ENCODE results near the gene CELF3. TPM values are rescaled to one million over a fixed set of nuclear protein-coding genes. Genes with fewer than 3 reads are reported as not detected.

The CELF3 gene
- total RNA-seq, 2 experiments from 2014 or later, result not detected

- no peaks in the 10 kb centered on the region for H3K36me3 Mint-ChIP-seq (ENCODE audit: low read depth)
- intact Hi-C loops (cut with micrococcal nuclease), result no loop called here
- DNase-seq (no peak), ATAC-seq (no peak)
- peaks cover 5% of the 10 kb centered on the region for H3K4me1 Mint-ChIP-seq (ENCODE audit: low read depth)
- ChIA-PET POLR2A (no interaction called here), CTCF (interaction anchor here (0.6 to 3.3 kb wide), 3 partner anchors 19 to 121 kb away, joined by 3 to 12 read pairs (median 3); no protein-coding TSS in a partner anchor)
- TF ChIP-seq, protein P1, sequence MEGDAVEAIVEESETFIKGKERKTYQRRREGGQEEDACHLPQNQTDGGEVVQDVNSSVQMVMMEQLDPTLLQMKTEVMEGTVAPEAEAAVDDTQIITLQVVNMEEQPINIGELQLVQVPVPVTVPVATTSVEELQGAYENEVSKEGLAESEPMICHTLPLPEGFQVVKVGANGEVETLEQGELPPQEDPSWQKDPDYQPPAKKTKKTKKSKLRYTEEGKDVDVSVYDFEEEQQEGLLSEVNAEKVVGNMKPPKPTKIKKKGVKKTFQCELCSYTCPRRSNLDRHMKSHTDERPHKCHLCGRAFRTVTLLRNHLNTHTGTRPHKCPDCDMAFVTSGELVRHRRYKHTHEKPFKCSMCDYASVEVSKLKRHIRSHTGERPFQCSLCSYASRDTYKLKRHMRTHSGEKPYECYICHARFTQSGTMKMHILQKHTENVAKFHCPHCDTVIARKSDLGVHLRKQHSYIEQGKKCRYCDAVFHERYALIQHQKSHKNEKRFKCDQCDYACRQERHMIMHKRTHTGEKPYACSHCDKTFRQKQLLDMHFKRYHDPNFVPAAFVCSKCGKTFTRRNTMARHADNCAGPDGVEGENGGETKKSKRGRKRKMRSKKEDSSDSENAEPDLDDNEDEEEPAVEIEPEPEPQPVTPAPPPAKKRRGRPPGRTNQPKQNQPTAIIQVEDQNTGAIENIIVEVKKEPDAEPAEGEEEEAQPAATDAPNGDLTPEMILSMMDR (IDR thresholded peaks at IDR 0.05), result no peak
- peaks cover 44% of the 10 kb centered on the region for H3K27me3 Mint-ChIP-seq
- no peak overlapping the region for H3K27ac Mint-ChIP-seq
- H3K9me3 Mint-ChIP-seq, result no peaks in the 10 kb centered on the region
- no peak overlapping the region for H3K4me3 Mint-ChIP-seq
Measured at GRCh38 chr1:151714820-151715725, 1.5 kb downstream of the CELF3 start.

DNA sequence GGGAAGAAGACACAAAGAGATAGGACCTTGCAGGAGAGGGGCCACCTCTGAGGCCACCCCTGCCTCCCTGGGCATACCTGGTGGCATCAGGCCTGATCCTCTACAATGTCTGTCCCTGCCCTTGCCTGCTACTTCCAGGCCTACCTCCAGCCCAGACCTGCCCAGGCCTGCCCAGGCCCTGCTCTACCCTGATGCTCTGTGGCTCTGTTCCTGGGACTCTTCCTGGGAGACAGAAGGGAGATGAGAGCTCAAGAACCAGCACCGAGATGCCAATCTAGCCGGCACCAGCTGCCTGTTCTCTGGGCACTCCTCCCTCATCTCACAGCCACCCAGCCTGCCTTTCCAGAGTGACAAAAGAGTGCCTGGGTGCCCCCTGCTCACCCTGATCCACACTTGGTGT lies 2.7 kb downstream of the CELF3 start:
- TF ChIP-seq, protein P1 (IDR thresholded peaks at IDR 0.05), result no peak
- no peak overlapping the region for H3K27ac Mint-ChIP-seq
- intact Hi-C loops (cut with micrococcal nuclease), result no loop called here
- H3K4me1 Mint-ChIP-seq (ENCODE audit: low read depth), result peaks cover 5% of the 10 kb centered on the region
- peaks cover 36% of the 10 kb centered on the region for H3K27me3 Mint-ChIP-seq
- no peak for ATAC-seq
- H3K9me3 Mint-ChIP-seq, result no peaks in the 10 kb centered on the region
- DNase-seq, result no peak
- ChIA-PET POLR2A (no interaction called here), CTCF (no interaction called here)
- H3K36me3 Mint-ChIP-seq (ENCODE audit: low read depth), result no peaks in the 10 kb centered on the region
- H3K4me3 Mint-ChIP-seq, result no peak overlapping the region

DNA sequence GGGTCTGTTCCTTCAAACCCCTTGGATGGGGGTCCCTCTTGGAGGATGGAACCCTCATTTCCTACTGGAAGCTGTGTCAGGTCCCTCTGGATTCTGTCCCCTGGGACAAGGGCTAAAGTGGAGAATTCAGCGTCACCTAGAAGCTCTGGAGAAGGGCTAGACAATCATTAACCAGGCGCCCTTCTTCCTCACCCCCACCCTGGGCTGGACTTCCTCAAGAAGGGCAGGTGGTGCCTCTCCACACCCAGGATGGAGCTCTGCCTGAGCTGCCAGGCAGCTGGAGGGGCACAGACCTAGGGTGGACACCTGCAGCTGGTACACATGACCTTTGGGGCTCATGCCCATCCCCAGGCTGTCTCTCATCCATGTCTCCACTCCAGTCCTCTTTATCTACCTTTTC lies 3.6 kb downstream of the CELF3 start:
- H3K27ac Mint-ChIP-seq, result no peak overlapping the region
- H3K36me3 Mint-ChIP-seq (ENCODE audit: low read depth), result no peaks in the 10 kb centered on the region
- TF ChIP-seq, protein P1 (IDR thresholded peaks at IDR 0.05), result no peak
- H3K4me1 Mint-ChIP-seq (ENCODE audit: low read depth), result peaks cover 5% of the 10 kb centered on the region
- no peak overlapping the region for H3K4me3 Mint-ChIP-seq
- no peaks in the 10 kb centered on the region for H3K9me3 Mint-ChIP-seq
- DNase-seq, result no peak
- intact Hi-C loops (cut with micrococcal nuclease), result no loop called here
- peaks cover 29% of the 10 kb centered on the region for H3K27me3 Mint-ChIP-seq
- no peak for ATAC-seq
- ChIA-PET CTCF (no interaction called here), POLR2A (no interaction called here)

GRCh38 chr1:151711951-151712350 lies 4.7 kb downstream of the CELF3 start:
- Mint-ChIP-seq H3K9me3 (no peaks in the 10 kb centered on the region), H3K36me3 (ENCODE audit: low read depth) (no peaks in the 10 kb centered on the region), H3K27ac (no peak overlapping the region), H3K4me3 (no peak overlapping the region), H3K27me3 (peaks cover 18% of the 10 kb centered on the region), H3K4me1 (ENCODE audit: low read depth) (peaks cover 2% of the 10 kb centered on the region)
- intact Hi-C loops (cut with micrococcal nuclease), result no loop called here
- ChIA-PET POLR2A (interaction anchor here (0.5 kb wide), 1 partner anchor 304 kb away, joined by 3 read pairs; no protein-coding TSS in a partner anchor), CTCF (no interaction called here)
- no peak for ATAC-seq
- TF ChIP-seq, protein P1 (IDR thresholded peaks at IDR 0.05), result no peak
- DNase-seq, result no peak

GRCh38 chr1:151711044-151711800 lies 5.4 kb downstream of the CELF3 start:
- POLR2A ChIA-PET, result no interaction called here

More at GRCh38 chr1:151711044-151711800, 5.4 kb downstream of the CELF3 start:
- TF ChIP-seq, protein P1 (IDR thresholded peaks at IDR 0.05), result no peak
- ATAC-seq (no peak), DNase-seq (no peak)
- peaks cover 15% of the 10 kb centered on the region for H3K27me3 Mint-ChIP-seq
- H3K27ac Mint-ChIP-seq, result no peak overlapping the region
- H3K9me3 Mint-ChIP-seq, result no peaks in the 10 kb centered on the region
- intact Hi-C loops (cut with micrococcal nuclease), result no loop called here
- no peaks in the 10 kb centered on the region for H3K4me1 Mint-ChIP-seq (ENCODE audit: low read depth)
- no peaks in the 10 kb centered on the region for H3K36me3 Mint-ChIP-seq (ENCODE audit: low read depth)
- H3K4me3 Mint-ChIP-seq, result no peak overlapping the region
- CTCF ChIA-PET, result no interaction called here
